ENCODE results near the gene KRT39.

Gene KRT39

DNA sequence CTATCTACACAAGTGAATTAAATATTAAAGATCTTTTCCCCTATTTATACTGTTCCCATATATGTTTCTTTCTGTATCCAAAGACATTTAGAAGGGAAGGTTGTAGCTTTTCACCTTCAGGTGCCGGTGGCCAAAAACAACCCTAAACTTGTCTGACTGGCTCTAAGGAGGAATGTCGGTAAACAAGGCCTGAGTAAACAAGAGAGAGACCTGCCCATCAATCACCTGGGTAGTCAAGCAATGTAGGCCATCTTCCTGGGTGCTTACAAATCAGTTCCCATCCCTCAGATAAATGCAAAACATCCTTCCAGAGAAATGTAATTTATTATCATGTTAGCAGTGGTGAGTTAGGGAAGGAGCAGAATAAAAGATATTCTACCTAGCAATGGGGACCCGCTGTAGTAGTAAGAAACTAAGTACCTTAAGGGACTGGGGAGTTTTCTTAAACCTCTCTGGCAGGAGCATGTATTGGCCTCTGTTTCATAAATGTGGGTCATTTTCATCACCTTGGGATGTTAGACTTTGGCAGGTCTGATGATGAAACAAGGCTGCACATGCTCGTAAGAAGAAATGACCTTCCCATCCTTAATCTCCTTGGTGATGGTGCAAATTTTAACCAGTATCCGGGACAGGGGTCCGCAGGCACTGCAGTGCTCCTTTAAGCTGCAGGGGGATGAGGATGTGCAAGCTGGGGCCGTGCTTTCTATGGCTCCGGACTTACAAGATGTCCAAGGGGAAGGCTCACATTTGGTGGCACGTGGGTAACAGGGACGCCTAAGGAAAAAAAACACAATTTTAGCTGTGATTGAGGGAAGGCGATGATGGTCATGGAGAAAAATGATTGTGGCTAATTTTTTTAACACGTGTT, 8.4 kb downstream of the KRT39 start:
- no peak for DNase-seq
- H3K27ac ChIP-seq = no peak overlapping the region
- H3K36me3 ChIP-seq = no peaks in the 10 kb centered on the region
- no peaks in the 10 kb centered on the region for H3K27me3 ChIP-seq (ENCODE audit: insufficient read depth, low read depth, severe bottlenecking)
- H3K9me3 ChIP-seq (ENCODE audit: severe bottlenecking) = no peaks in the 10 kb centered on the region
- TF ChIP-seq, protein P1, sequence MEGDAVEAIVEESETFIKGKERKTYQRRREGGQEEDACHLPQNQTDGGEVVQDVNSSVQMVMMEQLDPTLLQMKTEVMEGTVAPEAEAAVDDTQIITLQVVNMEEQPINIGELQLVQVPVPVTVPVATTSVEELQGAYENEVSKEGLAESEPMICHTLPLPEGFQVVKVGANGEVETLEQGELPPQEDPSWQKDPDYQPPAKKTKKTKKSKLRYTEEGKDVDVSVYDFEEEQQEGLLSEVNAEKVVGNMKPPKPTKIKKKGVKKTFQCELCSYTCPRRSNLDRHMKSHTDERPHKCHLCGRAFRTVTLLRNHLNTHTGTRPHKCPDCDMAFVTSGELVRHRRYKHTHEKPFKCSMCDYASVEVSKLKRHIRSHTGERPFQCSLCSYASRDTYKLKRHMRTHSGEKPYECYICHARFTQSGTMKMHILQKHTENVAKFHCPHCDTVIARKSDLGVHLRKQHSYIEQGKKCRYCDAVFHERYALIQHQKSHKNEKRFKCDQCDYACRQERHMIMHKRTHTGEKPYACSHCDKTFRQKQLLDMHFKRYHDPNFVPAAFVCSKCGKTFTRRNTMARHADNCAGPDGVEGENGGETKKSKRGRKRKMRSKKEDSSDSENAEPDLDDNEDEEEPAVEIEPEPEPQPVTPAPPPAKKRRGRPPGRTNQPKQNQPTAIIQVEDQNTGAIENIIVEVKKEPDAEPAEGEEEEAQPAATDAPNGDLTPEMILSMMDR (IDR thresholded peaks at IDR 0.05; ENCODE audit: low read depth, low read length) = no peak
- no peak overlapping the region for H3K4me3 ChIP-seq (ENCODE audit: low read depth, low read length)

DNA sequence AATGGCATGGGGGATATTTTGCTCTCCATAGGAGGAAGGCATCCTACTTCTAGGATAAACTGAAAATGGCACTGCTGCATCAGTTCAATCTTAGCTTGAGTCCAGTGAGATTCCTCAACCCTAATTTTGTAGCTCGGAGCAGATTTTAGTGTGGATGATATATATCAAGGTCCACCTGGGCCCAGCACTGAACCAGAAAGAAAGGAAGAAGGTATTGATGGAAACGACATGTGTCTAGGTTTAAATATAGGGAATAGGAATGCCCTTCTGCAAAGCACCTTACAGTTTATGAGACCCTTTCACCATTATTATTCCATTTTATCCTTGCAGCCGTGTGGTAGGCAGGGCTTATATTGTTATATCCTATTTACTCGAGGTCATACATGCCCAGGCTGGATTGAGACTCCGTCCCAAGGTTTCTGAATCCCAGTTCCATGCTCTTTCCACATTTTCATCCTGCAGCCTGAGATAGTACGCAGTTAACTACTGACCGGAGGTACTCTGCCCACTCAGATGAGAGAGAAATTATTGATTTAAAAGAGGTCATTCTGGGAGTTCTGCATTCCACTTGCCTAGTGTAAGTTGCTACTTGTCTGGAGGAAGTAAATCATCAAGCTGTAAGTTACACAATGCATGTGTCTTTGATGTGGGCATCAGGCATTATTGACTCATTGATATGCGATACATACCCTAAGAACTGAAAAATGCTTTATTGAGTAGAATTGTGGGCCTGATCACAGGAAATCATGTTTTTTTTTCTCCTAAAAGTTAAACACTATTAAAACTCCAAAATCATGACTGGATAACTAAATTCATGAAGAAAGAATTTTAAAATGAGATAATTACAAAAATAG, 10.1 kb downstream of the KRT39 start:
- TF ChIP-seq, protein P1 (IDR thresholded peaks at IDR 0.05; ENCODE audit: low read depth, low read length) = no peak
- no peaks in the 10 kb centered on the region for H3K9me3 ChIP-seq (ENCODE audit: severe bottlenecking)
- no peak for DNase-seq
- no peak overlapping the region for H3K27ac ChIP-seq
- no peak overlapping the region for H3K4me3 ChIP-seq (ENCODE audit: low read depth, low read length)
- no peaks in the 10 kb centered on the region for H3K27me3 ChIP-seq (ENCODE audit: insufficient read depth, low read depth, severe bottlenecking)
- H3K36me3 ChIP-seq = no peaks in the 10 kb centered on the region

DNA sequence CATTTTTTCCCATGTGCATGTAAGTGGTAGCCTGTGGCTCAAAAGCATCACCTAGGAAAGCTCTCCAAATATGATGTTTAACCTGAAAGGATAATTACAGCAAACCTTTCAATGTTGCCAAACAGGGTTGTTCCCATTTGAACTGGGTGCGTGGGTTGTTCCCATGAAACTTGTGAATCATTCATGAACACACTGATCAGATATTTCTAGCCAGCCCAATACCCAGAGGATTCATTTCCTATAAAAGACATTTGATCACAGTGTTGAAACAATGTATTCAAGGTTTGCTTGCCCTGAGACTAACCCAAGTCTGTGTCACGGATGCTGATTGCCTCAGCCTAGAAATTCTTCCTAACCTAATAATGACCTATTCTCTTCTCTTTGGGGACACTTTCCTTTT, 12.9 kb downstream of the KRT39 start:
- Histone ChIP-seq H3K27me3 (ENCODE audit: insufficient read depth, low read depth, severe bottlenecking) (no peaks in the 10 kb centered on the region), H3K4me3 (ENCODE audit: low read depth, low read length) (no peak overlapping the region), H3K9me3 (ENCODE audit: severe bottlenecking) (no peaks in the 10 kb centered on the region), H3K27ac (no peak overlapping the region), H3K36me3 (no peaks in the 10 kb centered on the region)
- TF ChIP-seq, protein P1 (IDR thresholded peaks at IDR 0.05; ENCODE audit: low read depth, low read length) = no peak
- DNase-seq = no peak

DNA sequence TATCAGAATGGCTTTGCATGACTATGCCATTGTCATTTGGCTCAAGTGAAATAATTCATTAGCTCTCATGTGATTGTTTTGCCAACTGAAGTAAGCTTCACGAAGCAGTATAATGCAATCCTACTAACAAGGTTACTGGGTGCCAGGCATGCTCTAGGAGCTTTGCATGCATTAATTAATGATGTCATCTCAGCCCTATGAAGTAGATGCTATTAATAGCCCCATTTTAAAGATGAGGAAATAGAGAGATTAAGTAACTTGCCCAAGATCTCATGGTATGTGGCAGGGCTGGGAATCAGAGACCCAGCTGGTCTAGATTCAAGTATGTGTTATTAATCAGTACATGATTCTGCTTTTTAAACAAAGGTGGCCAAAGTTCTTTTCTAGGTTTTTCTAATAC, 14.1 kb downstream of the KRT39 start:
- Histone ChIP-seq H3K36me3 (no peaks in the 10 kb centered on the region), H3K27ac (no peak overlapping the region), H3K9me3 (ENCODE audit: severe bottlenecking) (no peaks in the 10 kb centered on the region), H3K4me3 (ENCODE audit: low read depth, low read length) (no peak overlapping the region), H3K27me3 (ENCODE audit: insufficient read depth, low read depth, severe bottlenecking) (no peaks in the 10 kb centered on the region)
- TF ChIP-seq, protein P1 (IDR thresholded peaks at IDR 0.05; ENCODE audit: low read depth, low read length) = no peak
- DNase-seq = no peak

DNA sequence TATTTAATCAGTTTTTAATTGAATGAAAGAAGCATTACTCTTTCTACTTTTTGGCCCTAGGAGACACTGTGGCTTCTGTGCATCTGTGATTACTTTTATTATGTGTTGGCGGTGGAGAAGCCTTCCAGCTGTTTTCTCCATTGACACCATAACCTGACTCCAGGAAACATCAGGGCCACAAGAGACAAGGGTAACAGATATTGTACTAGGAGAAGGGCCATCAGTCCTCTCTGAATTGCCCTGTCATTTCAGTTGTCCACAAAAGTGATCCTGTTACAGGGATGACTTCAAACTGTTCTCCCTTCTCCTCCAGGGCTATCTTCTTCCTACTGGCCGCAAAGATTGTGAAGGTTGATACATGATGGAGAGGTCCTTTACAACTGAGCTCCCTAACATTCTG, 14.6 kb downstream of the KRT39 start:
- Histone ChIP-seq H3K27me3 (ENCODE audit: insufficient read depth, low read depth, severe bottlenecking) (no peaks in the 10 kb centered on the region), H3K27ac (no peak overlapping the region), H3K4me3 (ENCODE audit: low read depth, low read length) (no peak overlapping the region), H3K9me3 (ENCODE audit: severe bottlenecking) (no peaks in the 10 kb centered on the region), H3K36me3 (no peaks in the 10 kb centered on the region)
- no peak for DNase-seq
- TF ChIP-seq, protein P1 (IDR thresholded peaks at IDR 0.05; ENCODE audit: low read depth, low read length) = no peak

Data from WERI-Rb-1 (cell line).